Mammary microvascular endothelial cell (primary cell): ENCODE data around the gene ADCY9. TPM values are rescaled to one million over a fixed set of nuclear protein-coding genes. Genes with fewer than 3 reads are reported as not detected.

Experiments used
- total RNA-seq: library from RNA; depleted of rRNA; stranded (reverse); fragments of >200 nt; gene quantifications from 2 replicates; pipeline ENCODE4 v1.2.3, GENCODE V29; 2015

ADCY9 gene
- 30.2 and 32.0 TPM in 2 replicates for total RNA-seq

DNA sequence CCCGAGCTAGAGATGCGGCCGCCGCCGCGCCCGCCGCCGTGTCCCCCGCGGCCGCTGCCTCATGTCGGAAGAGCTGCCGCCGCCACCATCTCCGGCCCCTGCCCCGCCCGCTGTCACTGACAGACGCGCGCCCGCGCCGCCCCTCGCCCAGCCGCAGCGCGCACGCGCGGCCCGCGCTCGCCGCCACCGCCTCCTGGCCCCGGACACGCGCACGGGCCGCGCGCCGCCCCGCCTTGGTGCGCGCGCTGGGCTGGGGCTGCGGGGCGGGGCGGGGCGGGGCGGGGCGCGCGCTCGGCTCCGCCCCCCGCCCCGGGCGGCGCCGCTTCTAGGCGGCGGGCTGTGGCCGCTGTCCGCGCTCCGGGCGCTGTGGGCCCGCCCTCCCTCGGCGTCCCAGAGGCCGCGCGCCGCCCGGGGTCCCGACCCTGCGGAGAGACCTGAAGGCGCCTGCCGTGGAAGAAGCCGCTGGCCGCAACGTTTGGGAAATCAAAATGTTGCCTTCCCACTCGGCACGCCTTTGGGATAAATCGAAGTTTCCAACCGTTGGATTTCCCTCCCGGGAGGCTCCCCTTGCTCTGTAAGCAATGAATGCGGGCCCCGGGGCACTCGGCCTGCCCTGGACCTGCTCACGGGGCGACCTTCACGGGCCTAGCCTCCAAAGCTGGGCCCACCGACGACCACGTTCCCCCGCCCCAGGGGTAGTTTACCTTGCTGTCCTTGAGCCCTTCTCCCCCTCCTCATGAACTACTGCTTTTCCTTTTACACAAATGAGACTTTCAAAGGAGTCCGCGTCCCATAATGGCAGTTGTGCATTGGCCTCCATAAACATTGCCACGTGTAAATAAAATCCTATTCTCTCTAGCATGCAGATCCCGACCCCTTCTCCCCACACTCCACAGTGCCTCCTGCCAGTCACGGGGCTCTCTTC is at the start of gene ADCY9:
ADCY9 (minus strand) TSS at position 118 of the 925 bp plus-strand sequence. CDS start 1,000 bp downstream, outside the sequence.

Other genes starting within 250 kb of the ADCY9 start
- 14.2 and 15.1 TPM in 2 replicates for gene CREBBP, start 235.7 kb downstream of the ADCY9 start, total RNA-seq
- gene SRL, start 125.6 kb upstream of the ADCY9 start, total RNA-seq: 0.07 and 0.20 TPM in 2 replicates
- 7.1 and 7.5 TPM in 2 replicates for gene TFAP4, start 156.6 kb upstream of the ADCY9 start, total RNA-seq
- 4.5 and 5.6 TPM in 2 replicates for gene GLIS2, start 199.6 kb upstream of the ADCY9 start, total RNA-seq
- gene PAM16, start 234.9 kb upstream of the ADCY9 start, total RNA-seq: 53.3 and 64.3 TPM in 2 replicates